Keratinocyte (primary cell): ENCODE measurements around the gene NUDT12. TPM values are rescaled to one million over a fixed set of nuclear protein-coding genes. Genes with fewer than 3 reads are reported as not detected.

Experiments used
- DNase-seq: peaks from one replicate; pipeline ENCODE4 v3.0.0-alpha.2; 2011; ENCODE audit warnings: low read depth, missing footprints, low spot score
- FAIRE-seq: peaks from 2 replicates; lab custom pipeline; 2011; peaks lifted over from hg19 to GRCh38; lab: Jason Lieb, UNC
- H2AFZ ChIP-seq: 2 replicates; pipeline ENCODE4 v1.6.0; 2012; ENCODE audit warnings: low read length, control low read depth, inconsistent platforms; ENCODE audit not compliant: control insufficient read depth
- H3K27ac ChIP-seq: 2 replicates; pipeline ENCODE4 v1.5.1; 2011; ENCODE audit warnings: low read length; ENCODE audit not compliant: control insufficient read depth, insufficient read depth
- H3K27me3 ChIP-seq: 3 replicates; pipeline ENCODE4 v1.6.0; 2011; ENCODE audit warnings: low read length; ENCODE audit not compliant: control insufficient read depth, insufficient read depth; ENCODE audit errors: extremely low read depth
- H3K36me3 ChIP-seq, 2 experiments: 2 replicates in 1 of 2; 3 replicates in 1 of 2; pipeline ENCODE4 v1.5.1; 2011; ENCODE audit warnings: low read length in 2 of 2, mild to moderate bottlenecking in 1 of 2; ENCODE audit not compliant: control insufficient read depth in 2 of 2, insufficient read depth in 2 of 2; ENCODE audit errors: extremely low read depth in 1 of 2
- H3K4me1 ChIP-seq: 3 replicates; pipeline ENCODE4 v1.5.1; 2011; ENCODE audit warnings: low read length; ENCODE audit not compliant: control insufficient read depth, insufficient read depth; ENCODE audit errors: extremely low read depth
- H3K4me2 ChIP-seq: 3 replicates; pipeline ENCODE4 v1.6.0; 2011; ENCODE audit warnings: low read depth, low read length; ENCODE audit not compliant: control insufficient read depth, insufficient read depth; ENCODE audit errors: extremely low read depth
- H3K4me3 ChIP-seq, 3 experiments: fragments of 200-600 bp in 1 of 3; sonication (generic) in 1 of 3; 2 replicates in 2 of 3; 3 replicates in 1 of 3; pipeline ENCODE4 v1.5.1; 2011 to 2016; ENCODE audit warnings: low read length in 3 of 3, mild to moderate bottlenecking in 3 of 3, control low read depth in 2 of 3, inconsistent platforms in 1 of 3, low read depth in 1 of 3, mixed read lengths in 1 of 3, mixed run types in 1 of 3, moderate library complexity in 1 of 3; ENCODE audit not compliant: control insufficient read depth in 2 of 3, insufficient read depth in 2 of 3; ENCODE audit errors: extremely low read depth in 1 of 3
- H3K79me2 ChIP-seq: 2 replicates; pipeline ENCODE4 v1.6.0; 2012; ENCODE audit warnings: low read length; ENCODE audit not compliant: control insufficient read depth, insufficient read depth
- H3K9ac ChIP-seq: 3 replicates; pipeline ENCODE4 v1.6.0; 2011; ENCODE audit warnings: low read length; ENCODE audit not compliant: control insufficient read depth, insufficient read depth; ENCODE audit errors: extremely low read depth
- H3K9me1 ChIP-seq: 3 replicates; pipeline ENCODE4 v1.6.0; 2011; ENCODE audit warnings: low read length; ENCODE audit not compliant: control insufficient read depth, insufficient read depth; ENCODE audit errors: extremely low read depth
- H3K9me3 ChIP-seq: 2 replicates; pipeline ENCODE4 v1.5.1; 2012; ENCODE audit warnings: low read depth, low read length; ENCODE audit not compliant: control insufficient read depth
- H4K20me1 ChIP-seq: 3 replicates; pipeline ENCODE4 v1.6.0; 2011; ENCODE audit warnings: low read length; ENCODE audit not compliant: control insufficient read depth, insufficient read depth; ENCODE audit errors: extremely low read depth
- CTCF ChIP-seq, 3 experiments: IDR thresholded peaks in 1 of 3; conservative IDR thresholded peaks in 1 of 3; optimal IDR thresholded peaks in 1 of 3; 2 replicates in 2 of 3; 3 replicates in 1 of 3; pipeline versions ENCODE3 to v1.5.1; 2011; ENCODE audit warnings: low read length in 3 of 3, mild to moderate bottlenecking in 3 of 3, moderate library complexity in 2 of 3, control low read depth in 1 of 3, inconsistent platforms in 1 of 3; ENCODE audit not compliant: insufficient read depth in 2 of 3; ENCODE audit errors: extremely low read depth in 1 of 3
- EZH2 ChIP-seq: IDR thresholded peaks from one replicate; pipeline ENCODE4 v1.6.1; 2012; ENCODE audit warnings: inconsistent platforms, mild to moderate bottlenecking, low read length, moderate library complexity
- dilution Hi-C: fragments of 300-500 bp; cut with MboI; formaldehyde crosslinking; loops from one replicate; pipeline ENCODE4 v1.7.0; 2020; ENCODE audit warnings: low sequenced_read_pairs; ENCODE audit not compliant: extremely low pct_ligation_motif_present
- polyA plus RNA-seq, 5 experiments: library from polyadenylated mRNA; depleted of rRNA in 3 of 5; stranded (reverse) in 3 of 5; stranded (forward) in 1 of 5; unstranded in 1 of 5; fragments of >200 nt; gene quantifications; 1 replicate in 1 of 5; 2 replicates in 3 of 5; 3 replicates in 1 of 5; pipeline versions ENCODE4 v1.2.1 to v1.2.3, GENCODE V29; 2011 to 2012; ENCODE audit warnings: missing spikeins in 2 of 5, low read depth in 1 of 5, low replicate concordance in 1 of 5

NUDT12 gene
- polyA plus RNA-seq, 1 donor (not counting 4 experiments of a cell fraction or from before 2014, with no cell fraction given): 17.6 TPM

DNA sequence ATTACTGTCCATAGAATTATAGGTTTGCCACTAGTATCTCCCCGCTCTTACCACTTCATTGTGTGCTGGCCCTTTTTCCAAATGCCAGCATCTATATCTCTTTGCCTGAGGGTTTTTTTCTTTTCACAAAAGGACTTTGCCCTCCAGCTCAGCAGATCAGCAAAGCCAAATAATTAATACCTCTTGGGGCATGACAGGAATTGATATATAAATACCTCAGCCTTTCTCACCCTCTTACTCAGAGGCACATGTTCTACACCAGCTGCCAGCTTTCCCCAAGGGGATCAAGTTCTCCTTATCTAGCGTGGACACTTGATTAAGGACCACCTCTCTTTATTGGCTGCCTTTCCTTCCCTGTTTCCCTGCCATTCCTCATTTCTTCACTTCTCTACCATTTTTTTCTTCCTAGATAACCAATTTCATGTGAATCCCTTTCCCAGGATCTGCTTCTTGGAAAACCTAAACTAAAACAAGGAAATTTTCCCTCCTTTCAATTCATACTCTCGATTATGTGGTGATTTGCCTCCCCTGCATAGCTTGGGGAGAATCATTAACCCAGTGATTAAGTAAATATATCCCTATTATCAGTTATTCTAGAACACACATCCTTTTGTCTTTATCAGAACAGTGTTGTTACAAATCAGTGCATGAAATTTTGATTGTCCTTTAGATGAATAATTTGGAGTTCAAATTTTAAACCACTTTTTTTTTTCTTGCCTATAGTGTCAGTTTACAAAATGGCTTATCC is 6.9 kb upstream of the NUDT12 start:
- Histone ChIP-seq H3K27ac (no peak overlapping the region), H3K9me3 (no peaks in the 10 kb centered on the region)

GRCh38 chr5:103565719-103566118 is 3.1 kb upstream of the NUDT12 start:
- Histone ChIP-seq H3K4me2 (no peak overlapping the region), H3K4me1 (peaks cover 6% of the 10 kb centered on the region), H3K4me3 (no peak overlapping the region), H3K36me3 (no peaks in the 10 kb centered on the region), H4K20me1 (no peaks in the 10 kb centered on the region), H2AFZ (no peak overlapping the region), H3K9me1 (no peaks in the 10 kb centered on the region), H3K79me2 (peaks cover 3% of the 10 kb centered on the region), H3K27ac (no peak overlapping the region), H3K9ac (no peak overlapping the region), H3K27me3 (no peaks in the 10 kb centered on the region), H3K9me3 (no peaks in the 10 kb centered on the region)
- DNase-seq (no peak), FAIRE-seq (no peak)
- dilution Hi-C loops: no loop called here
- TF ChIP-seq CTCF (optimal IDR thresholded peaks at IDR 0.05 in 1 of 3, IDR thresholded peaks at IDR 0.05 in 1 of 3, conservative IDR thresholded peaks at IDR 0.05 in 1 of 3; ENCODE audit: extremely low read depth in 1 of 3, insufficient read depth in 2 of 3, low read length in 3 of 3) (no peak), EZH2 (no peak)

More for the DNA sequence above, 6.9 kb upstream of the NUDT12 start:
- no peaks in the 10 kb centered on the region for H3K36me3 ChIP-seq
- H3K4me3 ChIP-seq: no peak overlapping the region
- no peaks in the 10 kb centered on the region for H3K27me3 ChIP-seq
- no peak overlapping the region for H2AFZ ChIP-seq
- no peak overlapping the region for H3K9ac ChIP-seq
- dilution Hi-C loops: no loop called here
- no peaks in the 10 kb centered on the region for H3K4me1 ChIP-seq
- TF ChIP-seq CTCF (optimal IDR thresholded peaks at IDR 0.05 in 1 of 3, IDR thresholded peaks at IDR 0.05 in 1 of 3, conservative IDR thresholded peaks at IDR 0.05 in 1 of 3; ENCODE audit: extremely low read depth in 1 of 3, insufficient read depth in 2 of 3, low read length in 3 of 3): no peak
- no peak for TF ChIP-seq EZH2
- FAIRE-seq (no peak), DNase-seq (no peak)
- H3K79me2 ChIP-seq: no peaks in the 10 kb centered on the region
- H3K4me2 ChIP-seq: no peak overlapping the region
- H4K20me1 ChIP-seq: no peaks in the 10 kb centered on the region
- no peaks in the 10 kb centered on the region for H3K9me1 ChIP-seq
